PC-9 (cell line): ENCODE data around the gene DPH6.

Source experiments
- EZH2 ChIP-seq: fragments of 200-600 bp; sonication (generic); IDR thresholded peaks from 2 replicates; pipeline ENCODE4 v1.8.0; 2017; ENCODE audit warnings: antibody characterized with exemption, low read depth
- TF ChIP-seq, protein P1 (sequence below): fragments of 200-600 bp; sonication (generic); conservative IDR thresholded peaks from 2 replicates; pipeline ENCODE4 v1.6.1; 2017; ENCODE audit warnings: mixed run types, antibody characterized with exemption, mild to moderate bottlenecking, moderate library complexity

DNA sequence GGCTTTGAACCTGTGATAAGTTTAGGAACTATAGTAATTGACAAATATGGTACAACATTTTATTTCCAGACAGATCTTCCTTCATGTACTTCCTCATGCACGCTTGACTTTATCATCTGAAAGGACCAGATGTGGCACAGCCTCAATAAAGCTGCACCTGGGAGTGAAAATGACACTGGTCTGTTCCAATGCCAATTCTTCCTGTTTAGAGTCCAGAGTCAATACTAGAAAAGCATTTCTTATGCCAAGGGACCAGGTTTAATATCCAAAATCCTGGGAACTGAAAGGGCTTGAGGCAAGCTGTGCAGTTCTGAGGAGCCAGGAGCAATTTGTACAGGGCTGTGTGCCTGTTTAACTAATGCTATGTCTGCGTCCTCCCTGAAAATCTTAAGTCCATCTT, 15.3 kb downstream of the DPH6 start:
- TF ChIP-seq, protein P1, sequence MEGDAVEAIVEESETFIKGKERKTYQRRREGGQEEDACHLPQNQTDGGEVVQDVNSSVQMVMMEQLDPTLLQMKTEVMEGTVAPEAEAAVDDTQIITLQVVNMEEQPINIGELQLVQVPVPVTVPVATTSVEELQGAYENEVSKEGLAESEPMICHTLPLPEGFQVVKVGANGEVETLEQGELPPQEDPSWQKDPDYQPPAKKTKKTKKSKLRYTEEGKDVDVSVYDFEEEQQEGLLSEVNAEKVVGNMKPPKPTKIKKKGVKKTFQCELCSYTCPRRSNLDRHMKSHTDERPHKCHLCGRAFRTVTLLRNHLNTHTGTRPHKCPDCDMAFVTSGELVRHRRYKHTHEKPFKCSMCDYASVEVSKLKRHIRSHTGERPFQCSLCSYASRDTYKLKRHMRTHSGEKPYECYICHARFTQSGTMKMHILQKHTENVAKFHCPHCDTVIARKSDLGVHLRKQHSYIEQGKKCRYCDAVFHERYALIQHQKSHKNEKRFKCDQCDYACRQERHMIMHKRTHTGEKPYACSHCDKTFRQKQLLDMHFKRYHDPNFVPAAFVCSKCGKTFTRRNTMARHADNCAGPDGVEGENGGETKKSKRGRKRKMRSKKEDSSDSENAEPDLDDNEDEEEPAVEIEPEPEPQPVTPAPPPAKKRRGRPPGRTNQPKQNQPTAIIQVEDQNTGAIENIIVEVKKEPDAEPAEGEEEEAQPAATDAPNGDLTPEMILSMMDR, result no peak
- no peak for TF ChIP-seq EZH2
